ENCODE results near the gene DCP2.

GRCh38 chr5:113044776-113045465 lies 68.3 kb downstream of the DCP2 start:
- no peak for TF ChIP-seq CTCF (IDR thresholded peaks at IDR 0.05; ENCODE audit: low read depth, low read length)
- no peak for TF ChIP-seq POLR2A (IDR thresholded peaks at IDR 0.05; ENCODE audit: extremely low read depth, insufficient read length)
- TF ChIP-seq MAX (IDR thresholded peaks at IDR 0.05; ENCODE audit: low read depth, low read length) = no peak
- TF ChIP-seq MYC (IDR thresholded peaks at IDR 0.05; ENCODE audit: low read depth, low read length) = no peak
